ENCODE measurements around the gene FAM120B.

The FAM120B gene

DNA sequence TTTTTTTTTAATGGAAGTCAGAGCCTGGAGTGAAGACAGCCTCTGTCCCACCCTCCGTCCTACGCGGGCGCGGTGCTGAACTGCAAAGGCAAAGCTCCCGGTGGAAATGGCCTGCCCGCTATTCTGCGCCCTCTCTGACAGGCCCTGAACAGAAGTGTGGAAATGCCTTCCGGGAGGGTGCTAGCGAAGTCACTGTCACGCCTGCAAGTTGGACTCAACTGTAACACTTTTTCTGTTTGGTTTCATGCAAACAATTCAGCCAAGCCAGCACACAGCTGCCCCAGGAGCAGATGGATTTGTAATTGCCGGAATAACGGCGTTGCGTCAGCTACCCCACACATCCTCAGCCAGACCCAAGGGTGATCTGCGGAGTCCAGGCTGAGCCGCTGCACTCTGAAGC, 138.9 kb downstream of the FAM120B start:
- Histone ChIP-seq H3K4me3 (ENCODE audit: low read depth in 1 of 2, low read length in 2 of 2) (no peak overlapping the region), H3K27me3 (ENCODE audit: control insufficient read depth in 1 of 2, insufficient read depth in 2 of 2, low read length in 2 of 2) (no peaks in the 10 kb centered on the region), H3K36me3 (ENCODE audit: insufficient read depth, low read length) (no peaks in the 10 kb centered on the region), H3K9ac (ENCODE audit: low read length) (no peak overlapping the region), H3K9me3 (ENCODE audit: low read length) (no peaks in the 10 kb centered on the region), H3K27ac (ENCODE audit: low read depth, low read length) (no peak overlapping the region), H3K4me1 (ENCODE audit: insufficient read depth, low read length) (no peaks in the 10 kb centered on the region)

GRCh38 chr6:170445971-170446370, 139.4 kb downstream of the FAM120B start:
- no peaks in the 10 kb centered on the region for H3K9me3 ChIP-seq (ENCODE audit: low read length)
- H3K4me3 ChIP-seq (ENCODE audit: low read depth in 1 of 2, low read length in 2 of 2): no peak overlapping the region
- no peaks in the 10 kb centered on the region for H3K27me3 ChIP-seq (ENCODE audit: control insufficient read depth in 1 of 2, insufficient read depth in 2 of 2, low read length in 2 of 2)
- H3K4me1 ChIP-seq (ENCODE audit: insufficient read depth, low read length): no peaks in the 10 kb centered on the region
- H3K27ac ChIP-seq (ENCODE audit: low read depth, low read length): no peak overlapping the region
- no peaks in the 10 kb centered on the region for H3K36me3 ChIP-seq (ENCODE audit: insufficient read depth, low read length)
- no peak overlapping the region for H3K9ac ChIP-seq (ENCODE audit: low read length)

DNA sequence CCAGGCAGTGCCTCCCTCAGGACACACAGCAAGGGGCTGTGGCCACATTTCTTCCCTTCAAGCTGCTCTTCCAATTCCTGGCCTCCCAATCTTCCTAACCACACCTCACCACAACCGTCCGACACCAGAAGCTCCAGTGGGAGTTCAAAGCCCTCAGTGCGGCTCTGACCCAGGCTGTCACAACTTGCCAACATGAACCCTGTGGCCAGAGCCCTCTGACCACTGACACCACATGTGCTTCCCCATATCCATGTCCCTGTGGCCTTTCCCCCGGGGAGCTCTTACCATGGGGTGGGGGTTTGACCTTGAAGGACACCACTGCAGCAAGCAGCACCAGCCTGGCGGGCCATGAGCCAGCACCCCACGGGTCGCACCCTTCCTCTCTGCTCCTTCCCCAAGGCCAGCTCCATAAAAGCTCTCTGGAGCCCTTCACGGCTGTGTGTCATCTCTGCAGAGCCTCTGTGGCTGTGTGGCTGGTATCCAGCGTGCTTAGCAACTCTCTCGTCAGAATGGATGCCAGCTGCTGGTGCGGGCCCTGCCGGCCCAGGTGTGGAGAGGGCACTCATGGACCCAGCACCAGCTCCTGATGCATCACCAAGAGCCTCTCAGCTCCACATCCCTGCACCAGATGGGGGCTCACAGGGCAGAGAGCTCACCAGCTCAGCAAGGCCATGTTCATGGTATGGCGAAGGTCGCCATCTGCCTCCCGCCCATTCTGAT, 140.4 kb downstream of the FAM120B start:
- H3K27ac ChIP-seq (ENCODE audit: low read depth, low read length): no peak overlapping the region
- H3K27me3 ChIP-seq (ENCODE audit: control insufficient read depth in 1 of 2, insufficient read depth in 2 of 2, low read length in 2 of 2): no peaks in the 10 kb centered on the region
- no peak overlapping the region for H3K4me3 ChIP-seq (ENCODE audit: low read depth in 1 of 2, low read length in 2 of 2)
- H3K9me3 ChIP-seq (ENCODE audit: low read length): no peaks in the 10 kb centered on the region
- H3K36me3 ChIP-seq (ENCODE audit: insufficient read depth, low read length): no peaks in the 10 kb centered on the region
- H3K9ac ChIP-seq (ENCODE audit: low read length): no peak overlapping the region
- no peaks in the 10 kb centered on the region for H3K4me1 ChIP-seq (ENCODE audit: insufficient read depth, low read length)

- no peaks in the 10 kb centered on the region for H3K9me3 ChIP-seq (ENCODE audit: low read length)
- H3K27ac ChIP-seq (ENCODE audit: low read depth, low read length): no peak overlapping the region
- H3K4me1 ChIP-seq (ENCODE audit: insufficient read depth, low read length): no peaks in the 10 kb centered on the region
- H3K4me3 ChIP-seq (ENCODE audit: low read depth in 1 of 2, low read length in 2 of 2): no peak overlapping the region
- no peaks in the 10 kb centered on the region for H3K27me3 ChIP-seq (ENCODE audit: control insufficient read depth in 1 of 2, insufficient read depth in 2 of 2, low read length in 2 of 2)
- no peaks in the 10 kb centered on the region for H3K36me3 ChIP-seq (ENCODE audit: insufficient read depth, low read length)
- no peak overlapping the region for H3K9ac ChIP-seq (ENCODE audit: low read length)
Observed at GRCh38 chr6:170447561-170447930, 141.0 kb downstream of the FAM120B start.

- H3K9ac ChIP-seq (ENCODE audit: low read length): no peak overlapping the region
- no peak overlapping the region for H3K27ac ChIP-seq (ENCODE audit: low read depth, low read length)
- H3K36me3 ChIP-seq (ENCODE audit: insufficient read depth, low read length): no peaks in the 10 kb centered on the region
- no peak overlapping the region for H3K4me3 ChIP-seq (ENCODE audit: low read depth in 1 of 2, low read length in 2 of 2)
- no peaks in the 10 kb centered on the region for H3K4me1 ChIP-seq (ENCODE audit: insufficient read depth, low read length)
- no peaks in the 10 kb centered on the region for H3K27me3 ChIP-seq (ENCODE audit: control insufficient read depth in 1 of 2, insufficient read depth in 2 of 2, low read length in 2 of 2)
- no peaks in the 10 kb centered on the region for H3K9me3 ChIP-seq (ENCODE audit: low read length)
Observed at GRCh38 chr6:170448317-170448716, 141.8 kb downstream of the FAM120B start.

GRCh38 chr6:170448751-170449630, 142.4 kb downstream of the FAM120B start:
- Histone ChIP-seq H3K4me1 (ENCODE audit: insufficient read depth, low read length) (no peaks in the 10 kb centered on the region), H3K4me3 (ENCODE audit: low read depth in 1 of 2, low read length in 2 of 2) (no peak overlapping the region), H3K9ac (ENCODE audit: low read length) (no peak overlapping the region), H3K27ac (ENCODE audit: low read depth, low read length) (no peak overlapping the region), H3K27me3 (ENCODE audit: control insufficient read depth in 1 of 2, insufficient read depth in 2 of 2, low read length in 2 of 2) (no peaks in the 10 kb centered on the region), H3K9me3 (ENCODE audit: low read length) (no peaks in the 10 kb centered on the region), H3K36me3 (ENCODE audit: insufficient read depth, low read length) (no peaks in the 10 kb centered on the region)

- Histone ChIP-seq H3K9ac (ENCODE audit: low read length) (no peak overlapping the region), H3K4me1 (ENCODE audit: insufficient read depth, low read length) (no peaks in the 10 kb centered on the region), H3K36me3 (ENCODE audit: insufficient read depth, low read length) (no peaks in the 10 kb centered on the region), H3K9me3 (ENCODE audit: low read length) (no peaks in the 10 kb centered on the region), H3K27ac (ENCODE audit: low read depth, low read length) (no peak overlapping the region), H3K27me3 (ENCODE audit: control insufficient read depth in 1 of 2, insufficient read depth in 2 of 2, low read length in 2 of 2) (no peaks in the 10 kb centered on the region), H3K4me3 (ENCODE audit: low read depth in 1 of 2, low read length in 2 of 2) (no peak overlapping the region)
Observed at GRCh38 chr6:170449835-170450753, 143.5 kb downstream of the FAM120B start.

DNA sequence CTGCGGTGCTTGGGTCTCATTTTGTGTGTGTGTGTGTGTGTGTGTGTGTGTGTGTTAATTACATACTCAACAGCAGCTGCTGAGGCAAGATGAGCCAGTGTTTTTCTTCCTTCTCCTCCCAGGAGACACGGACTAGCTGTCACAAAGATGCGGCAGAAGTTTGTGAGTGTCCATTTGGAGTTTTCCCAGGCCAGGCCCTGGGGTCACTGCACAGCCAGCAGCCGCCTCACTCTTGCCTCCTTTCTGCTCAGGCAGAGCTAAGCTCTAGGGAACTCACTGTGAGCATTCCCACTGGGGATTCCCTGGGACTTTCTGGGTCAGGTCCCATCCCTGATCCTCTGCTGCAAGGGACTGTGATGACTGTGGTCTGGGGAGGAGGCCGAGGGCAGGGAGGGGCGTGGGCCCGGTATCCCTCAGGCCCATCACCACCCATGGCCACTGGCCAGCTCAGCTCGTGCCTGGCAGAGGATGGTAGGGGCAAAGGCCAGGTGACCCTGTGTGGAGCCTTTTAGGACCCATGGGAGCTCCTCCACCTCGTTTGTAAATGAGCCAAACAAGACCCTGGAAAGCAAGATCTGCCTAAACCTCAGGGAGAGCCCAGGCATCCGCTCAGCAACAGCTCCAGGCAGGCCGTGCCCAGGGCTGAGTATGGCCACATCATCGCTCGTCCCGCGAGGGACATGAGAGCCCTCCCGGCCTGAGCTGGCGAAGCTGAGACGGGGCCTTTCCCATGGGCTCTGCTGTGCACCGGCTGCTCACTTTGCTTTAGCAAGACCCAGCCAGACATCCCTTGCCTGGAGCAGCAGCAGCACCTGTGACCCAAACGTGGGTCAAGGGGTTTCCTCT, 144.6 kb downstream of the FAM120B start:
- H3K9ac ChIP-seq (ENCODE audit: low read length): no peak overlapping the region
- H3K27me3 ChIP-seq (ENCODE audit: control insufficient read depth in 1 of 2, insufficient read depth in 2 of 2, low read length in 2 of 2): no peaks in the 10 kb centered on the region
- H3K4me3 ChIP-seq (ENCODE audit: low read depth in 1 of 2, low read length in 2 of 2): no peak overlapping the region
- no peaks in the 10 kb centered on the region for H3K4me1 ChIP-seq (ENCODE audit: insufficient read depth, low read length)
- no peaks in the 10 kb centered on the region for H3K9me3 ChIP-seq (ENCODE audit: low read length)
- no peaks in the 10 kb centered on the region for H3K36me3 ChIP-seq (ENCODE audit: insufficient read depth, low read length)
- H3K27ac ChIP-seq (ENCODE audit: low read depth, low read length): no peak overlapping the region

DNA sequence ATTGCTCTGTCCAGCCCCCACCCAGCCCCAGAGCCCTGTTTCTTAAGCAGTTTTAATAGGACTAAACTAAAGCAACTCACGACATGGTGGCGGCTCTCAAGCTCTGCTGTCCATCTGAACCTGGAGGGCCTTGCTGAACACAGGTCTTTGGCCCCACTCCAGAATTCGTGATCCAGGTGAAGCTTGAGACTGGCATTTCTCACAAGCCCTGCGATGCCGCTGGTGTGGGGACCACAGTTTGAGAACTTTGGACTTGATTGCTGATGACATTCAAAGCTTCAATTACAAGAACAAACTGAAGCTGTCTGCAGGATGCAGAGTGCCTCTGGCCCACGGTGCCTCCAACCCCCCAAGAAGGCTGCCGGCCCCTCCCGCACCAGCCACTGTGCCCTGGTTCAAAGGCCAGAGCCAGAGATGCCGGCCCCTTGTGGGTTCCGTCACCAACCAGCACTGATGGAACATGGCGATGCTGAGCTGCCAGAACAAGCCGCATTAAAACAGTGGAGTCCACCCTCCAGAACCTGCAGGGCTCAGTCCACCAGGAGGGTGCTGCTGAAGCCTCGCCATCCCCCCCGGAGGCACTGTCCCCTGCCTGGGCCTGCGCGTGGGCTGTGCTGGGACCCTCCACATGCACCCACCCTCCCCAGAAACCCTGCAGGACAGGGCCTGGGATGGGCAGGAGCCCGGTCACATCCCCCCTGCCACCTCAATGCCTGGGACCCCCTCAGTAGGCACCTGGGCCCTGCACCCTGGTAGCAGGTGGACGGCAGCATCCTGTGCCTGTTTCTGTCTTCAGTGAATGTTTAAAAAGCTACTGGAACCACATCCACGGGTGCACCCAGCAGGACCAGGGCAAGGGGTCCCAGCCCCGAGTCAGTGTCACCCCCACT, 145.4 kb downstream of the FAM120B start:
- H3K36me3 ChIP-seq (ENCODE audit: insufficient read depth, low read length): no peaks in the 10 kb centered on the region
- no peak overlapping the region for H3K9ac ChIP-seq (ENCODE audit: low read length)
- H3K27ac ChIP-seq (ENCODE audit: low read depth, low read length): no peak overlapping the region
- H3K4me1 ChIP-seq (ENCODE audit: insufficient read depth, low read length): no peaks in the 10 kb centered on the region
- no peak overlapping the region for H3K4me3 ChIP-seq (ENCODE audit: low read depth in 1 of 2, low read length in 2 of 2)
- no peaks in the 10 kb centered on the region for H3K9me3 ChIP-seq (ENCODE audit: low read length)
- no peaks in the 10 kb centered on the region for H3K27me3 ChIP-seq (ENCODE audit: control insufficient read depth in 1 of 2, insufficient read depth in 2 of 2, low read length in 2 of 2)
